ENCODE data around the gene TRIM38. TPM values are rescaled to one million over a fixed set of nuclear protein-coding genes. Genes with fewer than 3 reads are reported as not detected.

Gene TRIM38
- total and polyA plus RNA-seq, 3 experiments from 2014 or later = 10.1 to 11.2 (median 10.8) TPM

DNA sequence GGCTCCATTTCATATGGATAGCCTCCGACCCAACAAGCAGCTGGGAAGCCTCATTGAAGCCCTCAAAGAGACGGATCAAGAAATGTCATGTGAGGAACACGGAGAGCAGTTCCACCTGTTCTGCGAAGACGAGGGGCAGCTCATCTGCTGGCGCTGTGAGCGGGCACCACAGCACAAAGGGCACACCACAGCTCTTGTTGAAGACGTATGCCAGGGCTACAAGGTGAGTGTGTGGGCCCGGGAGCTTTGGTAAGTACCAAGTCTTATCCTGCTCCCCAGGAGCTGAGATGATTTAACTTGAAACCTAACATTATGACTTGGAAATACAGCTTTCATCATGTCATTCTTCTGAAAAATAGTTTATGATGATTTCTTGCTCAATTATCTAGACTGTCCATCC lies 4.1 kb downstream of the TRIM38 start:
- peak overlapping the region; percentile 3 for H3K4me3 ChIP-seq (ENCODE audit: low read length)
- no peaks in the 10 kb centered on the region for H3K9me3 ChIP-seq (ENCODE audit: low read length)
- Mint-ChIP-seq H3K4me1 (peaks cover 73 to 92% (median 90%) of the 10 kb centered on the region in 3 donors), H3K36me3 (peaks cover 16 to 78% (median 35%) of the 10 kb centered on the region in 3 donors), H3K4me3 (peak overlapping the region; percentile 55 to 87 (median 79)), H3K27ac (peak overlapping the region; percentile 19 to 90 (median 80)), H3K27me3 (no peaks in the 10 kb centered on the region), H3K9me3 (no peaks in the 10 kb centered on the region)
- peaks cover 25% of the 10 kb centered on the region for H3K36me3 ChIP-seq (ENCODE audit: insufficient read depth, low read length)
- DNase-seq = no peak
- H3K27me3 ChIP-seq (ENCODE audit: insufficient read depth, low read length, poor library complexity, severe bottlenecking) = no peaks in the 10 kb centered on the region
- H3K4me1 ChIP-seq (ENCODE audit: insufficient read depth, low read length) = peaks cover 62% of the 10 kb centered on the region
- no peak overlapping the region for H3K27ac ChIP-seq (ENCODE audit: low read depth, low read length)
- ChIA-PET CTCF (interaction anchor here (0.8 to 3.8 kb wide), 4 partner anchors 8 to 36 kb away, joined by 3 to 27 read pairs (median 4); no protein-coding TSS in a partner anchor), POLR2A (interaction anchor here (1.1 kb wide), 1 partner anchor 26 kb away, joined by 4 read pairs; no protein-coding TSS in a partner anchor)

GRCh38 chr6:25968769-25969168 lies 6.2 kb downstream of the TRIM38 start:
- Mint-ChIP-seq H3K4me3 (peak overlapping the region in 6 of 7 donors; percentile 3 to 60 (median 50)), H3K4me1 (peaks cover 61 to 93% (median 83%) of the 10 kb centered on the region in 3 donors), H3K9me3 (no peaks in the 10 kb centered on the region), H3K27ac (peak overlapping the region in 5 of 8 donors; percentile 1 to 71 (median 67)), H3K36me3 (peaks cover 18 to 89% (median 39%) of the 10 kb centered on the region in 3 donors), H3K27me3 (no peaks in the 10 kb centered on the region)
- no peak overlapping the region for H3K4me3 ChIP-seq (ENCODE audit: low read length)
- ChIA-PET POLR2A (interaction anchor here (1.7 kb wide), 1 partner anchor 23 kb away, joined by 5 read pairs; no protein-coding TSS in a partner anchor), CTCF (no interaction called here)
- no peak overlapping the region for H3K27ac ChIP-seq (ENCODE audit: low read depth, low read length)
- no peaks in the 10 kb centered on the region for H3K27me3 ChIP-seq (ENCODE audit: insufficient read depth, low read length, poor library complexity, severe bottlenecking)
- H3K4me1 ChIP-seq (ENCODE audit: insufficient read depth, low read length) = peaks cover 56% of the 10 kb centered on the region
- peaks cover 46% of the 10 kb centered on the region for H3K36me3 ChIP-seq (ENCODE audit: insufficient read depth, low read length)
- DNase-seq = no peak
- H3K9me3 ChIP-seq (ENCODE audit: low read length) = no peaks in the 10 kb centered on the region

- Mint-ChIP-seq H3K4me1 (peaks cover 49 to 82% (median 73%) of the 10 kb centered on the region in 3 donors), H3K9me3 (no peaks in the 10 kb centered on the region), H3K27me3 (no peaks in the 10 kb centered on the region), H3K27ac (peak overlapping the region in 7 of 8 donors; percentile 6 to 89 (median 51)), H3K36me3 (peaks cover 19 to 92% (median 42%) of the 10 kb centered on the region in 3 donors), H3K4me3 (no peak overlapping the region)
- no peak for DNase-seq
- ChIA-PET CTCF (no interaction called here), POLR2A (no interaction called here)
- Histone ChIP-seq H3K27me3 (ENCODE audit: insufficient read depth, low read length, poor library complexity, severe bottlenecking) (no peaks in the 10 kb centered on the region), H3K4me1 (ENCODE audit: insufficient read depth, low read length) (peaks cover 34% of the 10 kb centered on the region), H3K36me3 (ENCODE audit: insufficient read depth, low read length) (peaks cover 58% of the 10 kb centered on the region), H3K9me3 (ENCODE audit: low read length) (no peaks in the 10 kb centered on the region), H3K27ac (ENCODE audit: low read depth, low read length) (no peak overlapping the region), H3K4me3 (ENCODE audit: low read length) (no peak overlapping the region)
Observed at GRCh38 chr6:25971187-25971821, 8.7 kb downstream of the TRIM38 start.

- H3K4me1 ChIP-seq (ENCODE audit: insufficient read depth, low read length) = peaks cover 25% of the 10 kb centered on the region
- no peak overlapping the region for H3K27ac ChIP-seq (ENCODE audit: low read depth, low read length)
- Mint-ChIP-seq H3K4me3 (no peak overlapping the region), H3K4me1 (peaks cover 43 to 82% (median 72%) of the 10 kb centered on the region in 3 donors), H3K27ac (peak overlapping the region in 7 of 8 donors; percentile 19 to 91 (median 54)), H3K36me3 (peaks cover 19 to 92% (median 39%) of the 10 kb centered on the region in 3 donors), H3K9me3 (no peaks in the 10 kb centered on the region), H3K27me3 (no peaks in the 10 kb centered on the region)
- no peaks in the 10 kb centered on the region for H3K9me3 ChIP-seq (ENCODE audit: low read length)
- ChIA-PET CTCF (interaction anchor here (2.5 kb wide), 1 partner anchor 20 kb away, joined by 14 read pairs; no protein-coding TSS in a partner anchor), POLR2A (no interaction called here)
- peaks cover 58% of the 10 kb centered on the region for H3K36me3 ChIP-seq (ENCODE audit: insufficient read depth, low read length)
- no peak for DNase-seq
- no peak overlapping the region for H3K4me3 ChIP-seq (ENCODE audit: low read length)
- H3K27me3 ChIP-seq (ENCODE audit: insufficient read depth, low read length, poor library complexity, severe bottlenecking) = no peaks in the 10 kb centered on the region
Observed at GRCh38 chr6:25972128-25972527, 9.5 kb downstream of the TRIM38 start.

- H3K4me1 Mint-ChIP-seq = peaks cover 40 to 78% (median 65%) of the 10 kb centered on the region in 3 donors
- Histone ChIP-seq H3K36me3 (ENCODE audit: insufficient read depth, low read length) (peaks cover 65% of the 10 kb centered on the region), H3K27me3 (ENCODE audit: insufficient read depth, low read length, poor library complexity, severe bottlenecking) (no peaks in the 10 kb centered on the region), H3K9me3 (ENCODE audit: low read length) (no peaks in the 10 kb centered on the region), H3K4me3 (ENCODE audit: low read length) (no peak overlapping the region), H3K4me1 (ENCODE audit: insufficient read depth, low read length) (peaks cover 18% of the 10 kb centered on the region), H3K27ac (ENCODE audit: low read depth, low read length) (no peak overlapping the region)
- POLR2A ChIA-PET = no interaction called here
- H3K9me3 Mint-ChIP-seq = no peaks in the 10 kb centered on the region
- CTCF ChIA-PET = interaction anchor here (2.5 kb wide), 1 partner anchor 19 kb away, joined by 14 read pairs; no protein-coding TSS in a partner anchor
- no peaks in the 10 kb centered on the region for H3K27me3 Mint-ChIP-seq
- DNase-seq = no peak
- peaks cover 14 to 92% (median 35%) of the 10 kb centered on the region in 3 donors for H3K36me3 Mint-ChIP-seq
- no peak overlapping the region for H3K4me3 Mint-ChIP-seq
- H3K27ac Mint-ChIP-seq = peak overlapping the region in 3 of 8 donors; percentile 17 to 88 (median 31)
Observed at GRCh38 chr6:25972902-25973301, 10.3 kb downstream of the TRIM38 start.

- Mint-ChIP-seq H3K27me3 (no peaks in the 10 kb centered on the region), H3K4me3 (no peak overlapping the region), H3K4me1 (peaks cover 30 to 67% (median 54%) of the 10 kb centered on the region in 3 donors), H3K9me3 (no peaks in the 10 kb centered on the region), H3K27ac (peak overlapping the region in 3 of 8 donors; percentile 50 to 72 (median 60)), H3K36me3 (peaks cover 11 to 89% (median 26%) of the 10 kb centered on the region in 3 donors)
- CTCF ChIA-PET = interaction anchor here (2.5 kb wide), 1 partner anchor 18 kb away, joined by 14 read pairs; no protein-coding TSS in a partner anchor
- peaks cover 57% of the 10 kb centered on the region for H3K36me3 ChIP-seq (ENCODE audit: insufficient read depth, low read length)
- POLR2A ChIA-PET = no interaction called here
- no peaks in the 10 kb centered on the region for H3K27me3 ChIP-seq (ENCODE audit: insufficient read depth, low read length, poor library complexity, severe bottlenecking)
- DNase-seq = no peak
- H3K27ac ChIP-seq (ENCODE audit: low read depth, low read length) = no peak overlapping the region
- H3K4me3 ChIP-seq (ENCODE audit: low read length) = no peak overlapping the region
- no peaks in the 10 kb centered on the region for H3K9me3 ChIP-seq (ENCODE audit: low read length)
- H3K4me1 ChIP-seq (ENCODE audit: insufficient read depth, low read length) = peaks cover 11% of the 10 kb centered on the region
Observed at GRCh38 chr6:25973923-25974555, 11.4 kb downstream of the TRIM38 start.

GRCh38 chr6:25975923-25976560 lies 13.4 kb downstream of the TRIM38 start:
- Mint-ChIP-seq H3K27me3 (no peaks in the 10 kb centered on the region), H3K27ac (peak overlapping the region in 5 of 8 donors; percentile 29 to 75 (median 65)), H3K4me1 (peaks cover 19 to 52% (median 50%) of the 10 kb centered on the region in 3 donors), H3K9me3 (no peaks in the 10 kb centered on the region), H3K4me3 (no peak overlapping the region), H3K36me3 (peaks cover 6 to 85% (median 18%) of the 10 kb centered on the region in 3 donors)
- Histone ChIP-seq H3K4me1 (ENCODE audit: insufficient read depth, low read length) (peaks cover 7% of the 10 kb centered on the region), H3K27ac (ENCODE audit: low read depth, low read length) (no peak overlapping the region), H3K36me3 (ENCODE audit: insufficient read depth, low read length) (peaks cover 58% of the 10 kb centered on the region), H3K9me3 (ENCODE audit: low read length) (no peaks in the 10 kb centered on the region), H3K27me3 (ENCODE audit: insufficient read depth, low read length, poor library complexity, severe bottlenecking) (no peaks in the 10 kb centered on the region), H3K4me3 (ENCODE audit: low read length) (no peak overlapping the region)
- no peak for DNase-seq
- CTCF ChIA-PET = interaction anchor here (1.2 kb wide), 1 partner anchor 16 kb away, joined by 5 read pairs; no protein-coding TSS in a partner anchor
- POLR2A ChIA-PET = no interaction called here

All from CD8-positive, alpha-beta memory T cell (primary cell).